ENCODE results near the gene LRRC56. TPM values are rescaled to one million over a fixed set of nuclear protein-coding genes. Genes with fewer than 3 reads are reported as not detected.

LRRC56 gene, protein sequence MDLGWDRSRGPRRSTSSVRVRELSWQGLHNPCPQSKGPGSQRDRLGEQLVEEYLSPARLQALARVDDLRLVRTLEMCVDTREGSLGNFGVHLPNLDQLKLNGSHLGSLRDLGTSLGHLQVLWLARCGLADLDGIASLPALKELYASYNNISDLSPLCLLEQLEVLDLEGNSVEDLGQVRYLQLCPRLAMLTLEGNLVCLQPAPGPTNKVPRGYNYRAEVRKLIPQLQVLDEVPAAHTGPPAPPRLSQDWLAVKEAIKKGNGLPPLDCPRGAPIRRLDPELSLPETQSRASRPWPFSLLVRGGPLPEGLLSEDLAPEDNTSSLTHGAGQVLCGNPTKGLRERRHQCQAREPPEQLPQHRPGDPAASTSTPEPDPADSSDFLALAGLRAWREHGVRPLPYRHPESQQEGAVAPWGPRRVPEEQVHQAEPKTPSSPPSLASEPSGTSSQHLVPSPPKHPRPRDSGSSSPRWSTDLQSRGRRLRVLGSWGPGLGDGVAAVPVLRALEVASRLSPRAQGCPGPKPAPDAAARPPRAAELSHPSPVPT
- 1.4 and 1.6 TPM in 2 replicates for total RNA-seq

DNA sequence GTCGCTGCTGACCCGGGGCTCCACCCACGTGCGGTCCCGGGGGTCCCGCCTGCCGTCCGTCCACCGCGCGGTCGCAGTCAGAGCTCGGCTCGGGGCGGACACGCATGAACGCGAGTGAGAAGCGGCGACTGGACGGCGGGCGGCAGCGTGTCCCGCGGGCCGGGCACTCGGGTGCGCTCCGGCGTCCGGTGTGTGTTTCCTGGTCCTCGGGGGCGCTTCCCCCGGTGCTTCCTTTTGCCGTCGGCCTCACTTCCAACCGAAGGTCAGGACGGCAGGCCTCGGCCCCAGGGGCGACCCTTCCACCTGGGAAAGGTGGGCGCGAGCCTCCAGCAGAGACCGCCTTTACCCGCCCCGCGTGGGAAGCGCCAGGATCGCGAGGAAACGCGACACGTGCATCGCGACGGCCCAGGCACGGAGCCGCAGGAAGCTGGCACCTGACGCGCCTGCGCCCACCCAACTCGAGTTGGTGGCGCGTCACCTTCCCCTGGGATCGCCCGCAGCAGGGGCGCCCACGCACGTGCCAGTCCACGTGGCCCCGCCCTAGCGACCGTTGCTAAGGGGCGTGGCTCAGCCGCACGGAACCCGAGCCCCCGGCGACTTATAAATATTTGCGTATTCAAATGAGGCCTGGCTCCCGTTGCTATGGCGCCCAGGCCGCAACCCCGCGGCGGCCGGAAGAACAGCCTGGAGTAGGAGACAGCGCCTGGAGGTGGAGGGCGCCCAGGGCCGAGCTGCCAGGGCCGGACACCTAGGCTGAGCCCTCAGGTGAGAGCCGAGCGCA, at the start of gene LRRC56:
Gene LRRC56, plus strand, starts transcription at position 687 of the 781 bp plus-strand sequence. CDS start 3,158 bp downstream, outside the sequence.
- intact Hi-C loops (cut with micrococcal nuclease): loop anchor here (1.0 to 5.0 kb wide), 2 partner anchors 39 to 185 kb away; partner anchors contain the start of gene PHRF1

DNA sequence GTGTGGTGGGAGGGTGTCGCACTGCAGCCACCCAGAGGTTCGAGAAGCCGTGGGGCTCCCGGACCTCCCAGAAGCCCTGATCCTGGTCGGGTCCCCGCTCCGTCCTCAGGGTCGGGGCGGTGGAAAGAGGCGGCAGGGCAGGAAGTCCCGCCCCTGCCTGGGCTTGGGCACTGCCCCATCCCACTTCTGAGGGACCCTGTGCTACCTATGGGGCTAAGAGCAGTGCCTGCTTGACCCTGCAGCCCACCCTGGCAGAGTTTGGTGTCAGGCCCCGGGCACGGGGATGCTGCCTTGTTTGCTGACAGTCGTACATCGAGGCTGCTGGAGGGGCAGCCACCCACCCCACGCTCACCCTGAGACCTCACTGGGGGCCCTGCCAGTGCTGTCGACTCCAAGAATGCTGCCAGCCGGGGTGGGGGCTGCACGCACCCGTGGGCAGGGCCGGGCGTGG, 49.7 kb upstream of the LRRC56 start:
- intact Hi-C loops (cut with micrococcal nuclease): no loop called here

DNA sequence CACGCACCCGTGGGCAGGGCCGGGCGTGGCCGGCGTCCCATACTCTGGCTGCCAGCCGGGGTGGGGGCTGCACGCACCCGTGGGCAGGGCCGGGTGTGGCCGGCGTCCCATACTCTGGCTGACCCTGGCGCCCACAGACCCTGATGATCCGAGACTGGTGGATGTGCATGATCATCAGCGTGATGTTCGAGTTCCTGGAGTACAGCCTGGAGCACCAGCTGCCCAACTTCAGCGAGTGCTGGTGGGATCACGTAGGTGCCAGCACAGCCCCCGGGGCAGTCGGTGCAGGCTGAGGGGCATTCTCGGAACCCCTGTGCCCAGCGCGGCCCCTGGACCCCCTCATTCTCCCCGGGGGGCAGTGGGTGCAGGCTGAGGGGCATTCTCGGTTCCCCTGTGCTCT, 49.3 kb upstream of the LRRC56 start:
- intact Hi-C loops (cut with micrococcal nuclease): no loop called here

DNA sequence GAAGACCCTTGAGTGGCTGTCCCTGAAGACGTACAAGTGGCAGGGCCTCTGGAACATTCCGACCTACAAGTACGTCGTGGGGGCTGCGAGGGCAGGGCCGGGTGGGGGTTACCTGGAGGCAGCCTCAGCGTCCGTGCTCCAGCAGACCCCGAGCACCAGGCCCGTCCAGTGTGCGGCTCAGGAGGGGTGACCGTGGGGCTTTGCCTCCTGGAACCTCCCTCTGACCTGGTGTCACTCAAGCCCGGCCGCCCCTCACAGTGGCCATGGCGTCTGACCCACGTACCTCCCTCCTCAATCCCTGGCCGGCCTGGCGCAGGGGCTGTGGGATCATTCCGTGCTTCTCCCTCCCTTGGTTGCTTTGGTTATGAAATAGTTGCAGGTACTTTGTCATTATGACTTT, 48.7 kb upstream of the LRRC56 start:
- intact Hi-C loops (cut with micrococcal nuclease): no loop called here

GRCh38 chr11:488992-489391, 48.3 kb upstream of the LRRC56 start:
- intact Hi-C loops (cut with micrococcal nuclease): no loop called here

- intact Hi-C loops (cut with micrococcal nuclease): no loop called here
These were observed 47.6 kb upstream of the LRRC56 start for GRCh38 chr11:489610-490185.

DNA sequence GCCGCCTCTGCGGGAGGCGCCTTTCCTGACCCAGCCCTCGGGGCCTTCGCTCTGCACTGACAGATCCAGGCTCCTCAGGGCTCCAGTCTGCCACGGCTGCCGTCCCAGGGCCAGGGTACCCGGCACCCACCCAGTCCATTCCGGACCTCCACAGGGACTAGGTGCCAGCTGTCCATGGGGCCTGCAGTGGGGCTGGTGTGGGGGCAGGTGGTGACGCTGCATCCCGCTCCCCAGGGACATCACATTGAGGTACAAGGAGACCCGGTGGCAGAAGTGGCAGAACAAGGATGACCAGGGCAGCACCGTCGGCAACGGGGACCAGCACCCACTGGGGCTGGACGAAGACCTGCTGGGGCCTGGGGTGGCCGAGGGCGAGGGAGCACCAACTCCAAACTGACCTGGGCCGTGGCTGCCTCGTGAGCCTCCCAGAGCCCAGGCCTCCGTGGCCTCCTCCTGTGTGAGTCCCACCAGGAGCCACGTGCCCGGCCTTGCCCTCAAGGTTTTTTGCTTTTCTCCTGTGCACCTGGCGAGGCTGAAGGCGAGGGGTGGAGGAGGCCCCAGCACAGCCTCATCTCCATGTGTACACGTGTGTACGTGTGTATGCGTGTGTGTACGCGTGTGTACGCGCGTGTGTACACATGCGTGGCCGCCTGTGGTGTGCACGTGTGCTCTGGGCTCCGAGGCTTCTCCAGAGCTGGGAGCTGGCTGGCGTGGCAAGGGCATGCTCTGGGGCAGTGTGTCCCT, 47.0 kb upstream of the LRRC56 start:
- intact Hi-C loops (cut with micrococcal nuclease): no loop called here

DNA sequence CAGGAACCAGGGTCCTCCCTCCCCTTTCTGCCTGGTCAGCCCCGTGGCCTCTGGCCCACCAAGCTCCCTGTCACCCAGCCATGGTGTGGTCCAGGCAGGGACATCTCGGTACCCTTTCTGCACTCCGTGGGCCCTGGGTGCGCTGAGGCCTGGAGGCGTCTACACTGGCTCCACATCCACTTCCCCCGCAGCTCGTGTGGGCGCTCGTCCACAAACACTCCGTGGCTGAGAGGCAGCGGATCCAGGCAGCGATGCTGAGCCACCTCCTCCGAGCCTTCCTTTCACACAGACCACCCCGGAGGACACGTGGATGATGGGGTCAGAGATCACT, 46.4 kb upstream of the LRRC56 start:
- intact Hi-C loops (cut with micrococcal nuclease): no loop called here

DNA sequence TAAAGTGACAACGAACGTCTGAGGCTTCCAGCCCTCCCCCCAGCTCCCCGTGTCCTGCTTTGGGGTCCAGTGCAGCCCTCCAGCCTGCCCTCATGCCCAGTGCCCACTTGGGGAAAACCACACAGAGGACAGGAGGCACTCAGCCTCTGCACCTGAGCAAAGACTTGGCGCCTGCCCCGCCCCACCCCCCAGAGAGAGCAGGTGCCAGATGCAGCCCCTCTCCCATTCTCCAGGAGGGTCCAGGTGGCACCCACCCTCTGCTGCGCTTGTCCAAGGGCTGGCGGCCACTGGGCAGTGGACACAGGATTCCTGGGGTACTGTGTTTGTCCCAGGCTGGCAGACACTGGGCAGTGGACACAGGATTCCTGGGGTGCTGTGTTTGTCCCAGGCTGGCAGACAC, 46.0 kb upstream of the LRRC56 start:
- intact Hi-C loops (cut with micrococcal nuclease): no loop called here

- intact Hi-C loops (cut with micrococcal nuclease): no loop called here
These were observed 44.7 kb upstream of the LRRC56 start for GRCh38 chr11:492427-493226.

GRCh38 chr11:494761-495536, 42.4 kb upstream of the LRRC56 start:
- intact Hi-C loops (cut with micrococcal nuclease): no loop called here

- intact Hi-C loops (cut with micrococcal nuclease): no loop called here
These were observed 41.8 kb upstream of the LRRC56 start for GRCh38 chr11:495537-495931.

GRCh38 chr11:496834-497564, 40.3 kb upstream of the LRRC56 start:
- intact Hi-C loops (cut with micrococcal nuclease): no loop called here

DNA sequence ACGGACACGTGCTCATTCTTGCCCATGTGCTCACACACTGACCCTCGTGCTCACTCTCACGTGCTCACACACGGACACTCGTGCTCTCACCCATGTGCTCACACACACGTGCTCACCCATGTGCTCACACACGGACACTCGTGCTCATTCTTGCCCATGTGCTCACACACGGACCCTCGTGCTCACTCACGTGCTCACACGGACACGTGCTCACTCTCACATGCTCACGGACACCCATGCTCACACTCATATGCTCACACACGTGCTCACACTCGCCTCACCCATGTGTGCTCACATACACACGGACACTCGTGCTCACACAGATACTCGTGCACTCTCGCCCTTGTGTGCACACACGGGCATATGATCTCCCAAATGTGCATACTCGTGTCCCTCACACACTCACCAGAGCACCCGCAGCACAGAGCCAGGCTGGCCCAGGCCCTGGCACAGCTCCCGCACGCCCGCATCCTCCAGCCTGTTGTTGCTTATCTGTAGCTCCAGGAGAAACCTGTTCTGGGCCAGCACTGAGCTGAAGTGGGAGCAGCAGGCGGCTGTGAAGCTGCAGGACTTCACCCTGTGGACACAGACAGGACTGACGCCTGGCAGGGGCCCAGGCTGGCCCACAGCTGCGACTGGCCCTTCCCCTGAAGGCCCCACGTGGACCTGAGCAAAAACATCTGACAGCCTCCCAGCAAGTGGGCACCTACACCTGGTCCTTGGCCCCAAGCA, 39.6 kb upstream of the LRRC56 start:
- intact Hi-C loops (cut with micrococcal nuclease): no loop called here

DNA sequence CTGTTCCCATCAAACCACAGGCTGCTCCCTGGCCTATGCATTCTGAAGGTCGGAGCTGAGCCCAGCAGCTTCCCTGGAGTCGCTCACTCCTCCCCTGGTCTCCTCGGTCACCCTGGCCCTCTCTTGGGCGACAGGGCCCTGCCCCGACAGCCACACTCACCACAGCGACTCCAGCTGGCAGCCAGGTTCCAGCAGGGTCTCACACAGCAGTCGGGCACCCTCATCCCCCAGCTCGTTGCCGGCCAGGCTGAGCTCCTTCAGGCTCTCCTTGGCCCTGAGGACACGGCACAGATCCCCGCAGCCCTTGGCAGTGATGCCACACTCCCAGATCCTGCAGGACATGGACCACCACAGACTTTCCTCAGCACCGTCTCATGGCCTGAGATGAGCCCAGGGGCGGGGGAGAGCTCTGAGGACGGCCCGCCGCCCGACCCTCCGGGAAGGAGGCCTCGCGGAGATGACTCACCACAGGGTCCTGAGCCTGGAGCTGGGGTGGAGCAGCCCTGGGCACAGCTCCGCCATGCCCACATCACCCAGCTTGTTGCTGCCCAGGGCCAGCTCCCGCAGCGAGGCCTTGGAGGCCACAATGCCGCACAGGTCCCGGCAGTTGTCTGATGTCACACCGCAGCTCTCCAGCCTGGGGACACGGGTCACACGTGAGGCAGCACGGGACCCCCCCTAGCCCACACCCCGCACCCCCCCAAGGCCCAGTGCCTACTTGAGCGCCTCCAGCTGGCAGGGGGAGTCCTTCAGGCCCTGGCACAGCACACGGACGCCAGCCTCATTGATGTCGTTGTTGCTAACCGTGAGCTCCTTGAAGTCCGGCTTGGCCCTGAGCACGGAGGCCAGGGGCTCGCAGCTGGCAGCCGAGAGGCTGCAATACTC, 38.8 kb upstream of the LRRC56 start:
- intact Hi-C loops (cut with micrococcal nuclease): no loop called here

DNA sequence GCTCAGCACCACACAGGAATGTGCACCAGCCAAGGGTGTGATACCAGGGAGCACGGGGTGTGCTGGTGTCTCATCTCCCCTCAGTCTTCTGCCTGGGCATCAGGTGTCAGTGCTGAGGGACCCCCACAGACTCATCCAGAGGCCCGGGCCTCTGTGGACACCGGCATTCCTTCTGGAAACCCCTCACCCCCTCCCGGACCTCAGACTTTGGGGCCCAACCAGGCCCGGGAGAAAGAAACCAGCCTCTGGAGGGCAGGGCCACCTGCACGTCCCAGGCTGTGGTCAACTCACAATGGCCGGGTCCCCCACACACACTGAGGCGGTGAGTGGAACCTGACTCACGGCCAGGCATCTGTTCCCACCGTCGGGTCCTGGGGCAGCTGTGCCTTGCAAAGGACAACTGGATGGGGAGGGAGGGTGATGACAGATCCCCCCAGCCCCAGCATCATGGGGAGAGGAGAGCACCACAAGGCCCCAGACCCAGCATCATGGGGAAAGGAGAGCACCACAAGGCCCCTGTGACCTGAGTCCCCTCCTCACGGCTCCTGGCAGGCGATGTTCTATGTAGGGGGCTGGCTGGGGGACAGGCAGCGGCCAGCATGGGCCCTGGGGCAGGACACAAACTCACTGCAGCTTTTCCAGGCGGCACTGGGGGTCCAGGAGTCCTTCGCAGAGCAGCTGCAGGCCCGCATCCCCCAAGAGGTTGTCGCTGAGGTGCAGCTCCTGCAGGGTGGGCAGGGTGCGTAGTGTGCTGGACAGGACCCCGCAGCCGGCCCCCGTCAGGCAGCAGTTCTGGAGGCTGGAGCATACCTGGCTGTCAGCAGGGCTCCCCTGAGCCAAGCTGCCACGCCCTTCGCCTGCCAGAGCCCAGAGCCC, 37.9 kb upstream of the LRRC56 start:
- intact Hi-C loops (cut with micrococcal nuclease): no loop called here

Measured in T-helper 1 cell treated with Interleukin-12 subunit alpha and Interleukin-12 subunit beta and Interleukin-4 antibody, amounts not matched to agents 30 ng/mL and 1 ng/mL, for 36 hours (primary cell).